WTC11 (cell line): ENCODE measurements around the gene PEAR1. TPM values are rescaled to one million over a fixed set of nuclear protein-coding genes. Genes with fewer than 3 reads are reported as not detected.

Experiments used
- ATAC-seq: fragments of 200-7000 bp; cut with Tn5 transposase; 2 replicates; pipeline ENCODE4 v1.10.0; 2021; ENCODE audit warnings: mild to moderate bottlenecking, moderate library complexity
- CTCF ChIA-PET: fragments of 300-600 bp; sonication (Branson Sonifier 250); formaldehyde crosslinking; loops from one replicate; lab custom pipeline; 2021; ENCODE audit warnings: antibody characterized with exemption; lab: Charles Lee
- POLR2A ChIA-PET: fragments of 350-600 bp; sonication (Branson Sonifier 250); formaldehyde crosslinking; loops from one replicate; lab custom pipeline; 2021; ENCODE audit warnings: antibody characterized with exemption; lab: Charles Lee
- DNase-seq: peaks from one replicate; pipeline ENCODE4 v3.0.0; 2021; ENCODE audit warnings: low spot score
- H3K27ac Mint-ChIP-seq: 2 replicates; pipeline ENCODE4 v1.8.0; 2021; ENCODE audit warnings: mixed read lengths
- H3K27me3 Mint-ChIP-seq: 2 replicates; pipeline ENCODE4 v1.8.0; 2021; ENCODE audit warnings: low read depth, mild to moderate bottlenecking, moderate library complexity, mixed read lengths
- H3K36me3 Mint-ChIP-seq: 2 replicates; pipeline ENCODE4 v1.8.0; 2021; ENCODE audit warnings: mixed read lengths
- H3K4me1 Mint-ChIP-seq: 2 replicates; pipeline ENCODE4 v1.8.0; 2022; ENCODE audit warnings: mixed read lengths
- H3K4me3 Mint-ChIP-seq: 2 replicates; pipeline ENCODE4 v1.8.0; 2021; ENCODE audit warnings: mild to moderate bottlenecking, moderate library complexity, mixed read lengths
- H3K9me3 Mint-ChIP-seq: 2 replicates; pipeline ENCODE4 v1.8.0; 2021; ENCODE audit warnings: mixed read lengths
- E2F1 ChIP-seq: sonication (generic); formaldehyde crosslinking; IDR thresholded peaks from 2 replicates; pipeline ENCODE4 v1.8.0; 2022; ENCODE audit warnings: mild to moderate bottlenecking, missing genetic modification reagents
- EMX1 ChIP-seq: fragments of 250-450 bp; sonication (Bioruptor Pico); IDR thresholded peaks from 2 replicates; pipeline ENCODE4 v1.8.0; 2021; ENCODE audit warnings: mild to moderate bottlenecking
- ESRRA ChIP-seq: sonication (generic); formaldehyde crosslinking; IDR thresholded peaks from 2 replicates; pipeline ENCODE4 v1.8.1; 2022; ENCODE audit warnings: mild to moderate bottlenecking, missing genetic modification reagents, borderline replicate concordance
- ETV6 ChIP-seq: sonication (generic); formaldehyde crosslinking; IDR thresholded peaks from 2 replicates; pipeline ENCODE4 v1.8.1; 2022; ENCODE audit warnings: mild to moderate bottlenecking, missing genetic modification reagents
- FOXP1 ChIP-seq: sonication (generic); formaldehyde crosslinking; IDR thresholded peaks from 2 replicates; pipeline ENCODE4 v1.8.0; 2022; ENCODE audit warnings: missing genetic modification reagents, mild to moderate bottlenecking, moderate library complexity, borderline replicate concordance
- GTF2I ChIP-seq: fragments of 250-450 bp; sonication (Bioruptor Pico); conservative IDR thresholded peaks from 2 replicates; pipeline ENCODE4 v1.4.0; 2021; ENCODE audit warnings: mild to moderate bottlenecking
- IRF2 ChIP-seq: sonication (generic); formaldehyde crosslinking; IDR thresholded peaks from 2 replicates; pipeline ENCODE4 v1.8.0; 2022; ENCODE audit warnings: low read depth, missing genetic modification reagents, borderline replicate concordance
- KAT7 ChIP-seq: sonication (generic); formaldehyde crosslinking; IDR thresholded peaks from 2 replicates; pipeline ENCODE4 v1.8.1; 2023; ENCODE audit warnings: missing genetic modification reagents, mild to moderate bottlenecking, borderline replicate concordance
- NFATC4 ChIP-seq: fragments of 250-450 bp; sonication (Bioruptor Pico); IDR thresholded peaks from 2 replicates; pipeline ENCODE4 v1.9.0; 2021; ENCODE audit warnings: mild to moderate bottlenecking
- NR2C2 ChIP-seq: sonication (generic); formaldehyde crosslinking; IDR thresholded peaks from 2 replicates; pipeline ENCODE4 v1.8.0; 2022; ENCODE audit warnings: mild to moderate bottlenecking, missing genetic modification reagents
- PREB ChIP-seq: sonication (generic); formaldehyde crosslinking; IDR thresholded peaks from 2 replicates; pipeline ENCODE4 v1.8.1; 2022; ENCODE audit warnings: mild to moderate bottlenecking, missing genetic modification reagents, moderate library complexity, borderline replicate concordance
- RORB ChIP-seq: fragments of 250-450 bp; sonication (Bioruptor Pico); IDR thresholded peaks from 2 replicates; pipeline ENCODE4 v1.9.0; 2021; ENCODE audit warnings: mild to moderate bottlenecking
- TP53 ChIP-seq: sonication (generic); formaldehyde crosslinking; IDR thresholded peaks from 2 replicates; pipeline ENCODE4 v1.8.1; 2023; ENCODE audit warnings: mild to moderate bottlenecking, missing genetic modification reagents
- ZBTB21 ChIP-seq: sonication (generic); formaldehyde crosslinking; IDR thresholded peaks from 2 replicates; pipeline ENCODE4 v1.8.1; 2023; ENCODE audit warnings: mild to moderate bottlenecking, missing genetic modification reagents, borderline replicate concordance
- ZBTB43 ChIP-seq: sonication (generic); formaldehyde crosslinking; IDR thresholded peaks from 2 replicates; pipeline ENCODE4 v1.8.1; 2023; ENCODE audit warnings: mild to moderate bottlenecking, missing genetic modification reagents
- ZNF138 ChIP-seq: sonication (generic); formaldehyde crosslinking; conservative IDR thresholded peaks from 2 replicates; pipeline ENCODE4 v1.8.1; 2022; ENCODE audit warnings: mild to moderate bottlenecking, moderate library complexity, missing genetic modification reagents
- ZNF232 ChIP-seq: sonication (generic); formaldehyde crosslinking; IDR thresholded peaks from 2 replicates; pipeline ENCODE4 v1.8.0; 2022; ENCODE audit warnings: mild to moderate bottlenecking, missing genetic modification reagents
- ZNF263 ChIP-seq: sonication (generic); formaldehyde crosslinking; IDR thresholded peaks from 2 replicates; pipeline ENCODE4 v1.8.1; 2022; ENCODE audit warnings: low read depth, mild to moderate bottlenecking, moderate library complexity, missing genetic modification reagents
- ZNF281 ChIP-seq: sonication (generic); formaldehyde crosslinking; IDR thresholded peaks from 2 replicates; pipeline ENCODE4 v1.8.0; 2023; ENCODE audit warnings: mild to moderate bottlenecking, missing genetic modification reagents
- ZNF423 ChIP-seq: fragments of 250-450 bp; sonication (Bioruptor Pico); IDR thresholded peaks from 2 replicates; pipeline ENCODE4 v2.1.2; 2022; ENCODE audit warnings: mild to moderate bottlenecking, moderate library complexity
- ZNF512 ChIP-seq: sonication (generic); formaldehyde crosslinking; IDR thresholded peaks from 2 replicates; pipeline ENCODE4 v1.8.1; 2022; ENCODE audit warnings: missing genetic modification reagents, borderline replicate concordance
- ZNF532 ChIP-seq: fragments of 250-450 bp; sonication (Bioruptor Pico); IDR thresholded peaks from 2 replicates; pipeline ENCODE4 v1.9.0; 2021; ENCODE audit warnings: mild to moderate bottlenecking, borderline replicate concordance
- total RNA-seq: library from RNA; stranded (reverse); gene quantifications from 3 replicates; pipeline ENCODE4 v1.2.3, GENCODE V29; 2021
- TF ChIP-seq, protein P1 (sequence below): sonication (generic); formaldehyde crosslinking; IDR thresholded peaks from 2 replicates; pipeline ENCODE4 v1.8.1; 2023; ENCODE audit warnings: mild to moderate bottlenecking, missing genetic modification reagents, moderate library complexity

PEAR1 gene
- total RNA-seq, 1 experiment from 2014 or later = 1.6 TPM

DNA sequence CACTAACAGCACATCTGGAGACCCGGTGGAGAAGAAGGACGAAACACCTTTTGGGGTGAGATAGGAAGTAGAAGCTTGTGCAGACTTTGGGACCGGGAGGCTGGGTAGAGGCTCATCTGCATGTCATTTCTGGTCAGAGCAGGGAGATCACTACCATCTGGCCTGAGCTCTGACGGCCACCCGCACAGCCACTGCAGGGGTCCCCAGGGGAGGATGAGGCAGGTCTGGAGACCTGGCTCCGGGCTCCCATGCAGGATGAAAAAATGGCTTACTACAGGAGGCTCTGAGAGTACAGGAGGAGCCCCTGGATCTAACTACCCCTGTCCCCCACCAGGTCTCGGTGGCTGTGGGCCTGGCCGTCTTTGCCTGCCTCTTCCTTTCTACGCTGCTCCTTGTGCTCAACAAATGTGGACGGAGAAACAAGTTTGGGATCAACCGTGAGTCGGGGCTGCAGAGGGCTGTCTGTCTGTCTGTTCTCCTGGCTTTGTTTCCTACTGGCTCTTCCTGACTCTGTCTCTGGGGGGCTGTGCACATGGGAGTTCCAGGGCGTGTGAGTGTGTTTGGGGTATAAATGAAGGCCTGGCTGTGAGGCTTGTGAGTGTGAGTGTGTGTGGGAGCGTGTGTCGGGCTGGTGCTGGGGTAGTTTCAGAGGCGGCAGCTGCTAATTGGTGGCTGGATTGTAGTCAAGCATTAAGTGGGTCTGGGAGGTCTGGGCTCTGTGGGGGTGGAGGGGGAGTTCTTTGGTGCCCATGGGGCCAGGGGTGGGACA, 18.8 kb upstream of the PEAR1 start (continued):
- no peak for TF ChIP-seq E2F1
- TF ChIP-seq ZNF138 (CRISPR knock-in tag) = no peak
- no peak for TF ChIP-seq KAT7 (CRISPR knock-in tag)
- no peak for TF ChIP-seq GTF2I
- no peak for TF ChIP-seq ZNF263 (CRISPR knock-in tag)
- no peak for TF ChIP-seq ZNF512 (CRISPR knock-in tag)

- ATAC-seq (no peak), DNase-seq (no peak)
- CTCF ChIA-PET = interaction anchor here (1.1 to 5.1 kb wide), 8 partner anchors 11 to 186 kb away, joined by 3 to 59 read pairs (median 14); partner anchors contain the start of genes CRABP2 and NTRK1
- no peak overlapping the region for H3K4me3 Mint-ChIP-seq
- H3K9me3 Mint-ChIP-seq = no peaks in the 10 kb centered on the region
- H3K27ac Mint-ChIP-seq = no peak overlapping the region
- H3K27me3 Mint-ChIP-seq = peaks cover 38% of the 10 kb centered on the region
- POLR2A ChIA-PET = no interaction called here
- H3K36me3 Mint-ChIP-seq = no peaks in the 10 kb centered on the region
- peaks cover 4% of the 10 kb centered on the region for H3K4me1 Mint-ChIP-seq
- no peak for TF ChIP-seq ZBTB43 (CRISPR knock-in tag)
- no peak for TF ChIP-seq ZNF232
- TF ChIP-seq FOXP1 (CRISPR knock-in tag) = no peak
- TF ChIP-seq RORB (CRISPR knock-in tag) = no peak
- TF ChIP-seq NFATC4 = no peak
- TF ChIP-seq ETV6 (CRISPR knock-in tag) = no peak
- TF ChIP-seq NR2C2 (CRISPR knock-in tag) = no peak
- TF ChIP-seq ZNF423 (CRISPR knock-in tag) = no peak
- TF ChIP-seq PREB (CRISPR knock-in tag) = no peak
- TF ChIP-seq ZNF281 (CRISPR knock-in tag) = no peak
- TF ChIP-seq, protein P1, sequence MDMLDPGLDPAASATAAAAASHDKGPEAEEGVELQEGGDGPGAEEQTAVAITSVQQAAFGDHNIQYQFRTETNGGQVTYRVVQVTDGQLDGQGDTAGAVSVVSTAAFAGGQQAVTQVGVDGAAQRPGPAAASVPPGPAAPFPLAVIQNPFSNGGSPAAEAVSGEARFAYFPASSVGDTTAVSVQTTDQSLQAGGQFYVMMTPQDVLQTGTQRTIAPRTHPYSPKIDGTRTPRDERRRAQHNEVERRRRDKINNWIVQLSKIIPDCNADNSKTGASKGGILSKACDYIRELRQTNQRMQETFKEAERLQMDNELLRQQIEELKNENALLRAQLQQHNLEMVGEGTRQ (CRISPR knock-in tag) = no peak
- no peak for TF ChIP-seq IRF2 (CRISPR knock-in tag)
- TF ChIP-seq ZNF138 (CRISPR knock-in tag) = no peak
- no peak for TF ChIP-seq TP53 (CRISPR knock-in tag)
- no peak for TF ChIP-seq ESRRA (CRISPR knock-in tag)
- TF ChIP-seq ZNF532 (CRISPR knock-in tag) = no peak
- TF ChIP-seq ZBTB21 (CRISPR knock-in tag) = no peak
- TF ChIP-seq EMX1 (CRISPR knock-in tag) = no peak
Observed at GRCh38 chr1:156875341-156875615, 18.2 kb upstream of the PEAR1 start.
